Testis (tissue), 2 donors: ENCODE measurements around the gene ARHGAP31.
"Not testable (repeated sequence)": the region's sequence is repeated elsewhere in the genome, so short reads cannot be mapped to it uniquely, and the experiment has no call there.

Source experiments
- CTCF ChIP-seq, 3 experiments: fragments of 450-650 bp in 2 of 3; fragments of 200-600 bp in 1 of 3; sonication (generic) in 1 of 3; IDR thresholded peaks; one replicate each; pipeline ENCODE4 v1.5.1; 2016 to 2019; ENCODE audit warnings: antibody characterized with exemption in 3 of 3, mild to moderate bottlenecking in 2 of 3, moderate library complexity in 1 of 3
- POLR2A ChIP-seq: fragments of 450-650 bp; IDR thresholded peaks from one replicate; pipeline ENCODE4 v1.6.1; 2017; ENCODE audit warnings: antibody characterized with exemption, mild to moderate bottlenecking, moderate library complexity

DNA sequence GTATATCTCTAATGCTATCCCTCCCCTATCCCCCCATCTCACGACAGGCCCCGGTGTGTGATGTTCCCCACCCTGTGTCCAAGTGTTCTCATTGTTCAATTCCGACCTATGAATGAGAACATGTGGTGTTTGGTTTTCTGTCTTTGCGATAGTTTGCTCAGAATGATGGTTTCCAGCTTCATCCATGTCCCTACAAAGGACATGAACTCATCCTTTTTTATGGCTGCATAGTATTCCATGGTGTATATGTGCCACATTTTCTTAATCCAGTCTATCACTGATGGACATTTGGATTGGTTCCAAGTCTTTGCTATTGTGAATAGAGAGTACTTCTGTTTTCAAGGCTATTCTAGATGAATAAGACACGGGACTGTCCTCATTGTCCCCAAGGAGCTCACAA, 61.4 kb downstream of the ARHGAP31 start:
- not testable (repeated sequence) for TF ChIP-seq CTCF (IDR thresholded peaks at IDR 0.05); POLR2A
